Measurements from ENCODE around the gene NECAP2.
"Not testable (repeated sequence)": the region's sequence is repeated elsewhere in the genome, so short reads cannot be mapped to it uniquely, and the experiment has no call there.

DNA sequence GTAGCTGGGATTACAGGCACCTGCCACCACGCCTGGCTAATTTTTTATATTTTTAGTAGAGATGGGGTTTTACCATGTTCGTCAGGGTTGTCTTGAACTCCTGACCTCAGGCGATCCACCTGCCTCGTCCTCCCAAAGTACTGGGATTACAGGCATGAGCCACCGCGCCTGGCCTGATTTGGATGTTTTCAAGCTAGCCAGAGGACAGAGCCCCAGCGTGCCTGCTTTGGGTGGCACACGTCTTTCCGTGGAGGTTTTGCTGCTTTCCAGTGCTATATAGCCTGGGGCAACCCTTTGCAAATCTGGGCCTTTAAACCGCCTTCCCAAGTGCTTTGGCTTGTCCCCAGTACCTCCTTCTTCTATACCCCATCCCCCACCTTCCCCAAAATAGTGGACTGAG is 15.6 kb downstream of the NECAP2 start:
- TF ChIP-seq EZH2 (IDR thresholded peaks at IDR 0.05); POLR2AphosphoS5 (IDR thresholded peaks at IDR 0.05; ENCODE audit: borderline replicate concordance, low read depth, low read length); FOXP2 (optimal IDR thresholded peaks at IDR 0.05; ENCODE audit: control extremely low read depth, extremely low read length, insufficient read depth): not testable (repeated sequence)

Data from SK-N-MC (cell line).